GM12872 (cell line): ENCODE results near the gene STUM.
A peak's percentile ranks its signal among the peaks of the same experiment; 100 is the strongest.

ENCODE experiments used
- CTCF ChIP-seq: IDR thresholded peaks from 3 replicates; pipeline ENCODE4 v1.5.1; 2011; ENCODE audit warnings: low read depth, mild to moderate bottlenecking, low read length, moderate library complexity; ENCODE audit not compliant: insufficient read depth

STUM gene

GRCh38 chr1:226648421-226648820, 99.9 kb downstream of the STUM start:
- no peak for TF ChIP-seq CTCF

GRCh38 chr1:226649244-226649643, 100.7 kb downstream of the STUM start:
- TF ChIP-seq CTCF, result no peak

GRCh38 chr1:226649780-226650179, 101.2 kb downstream of the STUM start:
- peak; percentile 25; the same call in 1 of the 3 replicates for TF ChIP-seq CTCF

GRCh38 chr1:226650236-226650841, 101.8 kb downstream of the STUM start:
- TF ChIP-seq CTCF, result no peak

- no peak for TF ChIP-seq CTCF
These were observed 102.6 kb downstream of the STUM start for GRCh38 chr1:226651041-226651731.

- no peak for TF ChIP-seq CTCF
These were observed 103.2 kb downstream of the STUM start for GRCh38 chr1:226651732-226652105.

- TF ChIP-seq CTCF, result no peak
These were observed 104.0 kb downstream of the STUM start for GRCh38 chr1:226652613-226653012.
